OCI-LY7 (cell line): ENCODE data around the gene DCST2. TPM values are rescaled to one million over a fixed set of nuclear protein-coding genes. Genes with fewer than 3 reads are reported as not detected.

Source experiments
- BruUV-seq: library from RNA; stranded (reverse); fragments of 400-500 nt; replicated peaks from 2 replicates; lab custom pipeline; 2021; lab: Mats Ljungman, UMichigan
- CTCF ChIA-PET: fragments of 300-600 bp; sonication (Branson Sonifier 250); formaldehyde crosslinking; loops from one replicate; lab custom pipeline; 2022; ENCODE audit warnings: antibody characterized with exemption; ENCODE audit not compliant: unreplicated experiment; lab: Charles Lee
- POLR2A ChIA-PET: fragments of 300-600 bp; sonication (Branson Sonifier 250); formaldehyde crosslinking; loops from one replicate; lab custom pipeline; 2022; ENCODE audit warnings: antibody characterized with exemption; lab: Charles Lee
- DNase-seq: peaks from one replicate; pipeline ENCODE4 v3.0.0-alpha.2; 2015; ENCODE audit warnings: low spot score
- H2AFZ ChIP-seq: fragments of 200-600 bp; sonication (generic), shearing (Covaris generic); 2 replicates; pipeline ENCODE4 v1.6.1; 2014; ENCODE audit warnings: mild to moderate bottlenecking, antibody characterized with exemption, low read length, moderate library complexity
- H3K27ac ChIP-seq: fragments of 200-600 bp; sonication (generic); 2 replicates; pipeline ENCODE4 v1.5.1; 2014; ENCODE audit warnings: mixed run types, low read depth, mild to moderate bottlenecking, moderate library complexity, low read length, inconsistent platforms; ENCODE audit not compliant: poor library complexity, severe bottlenecking
- H3K36me3 ChIP-seq: fragments of 200-600 bp; sonication (generic); 2 replicates; pipeline ENCODE4 v1.6.1; 2014; ENCODE audit warnings: mild to moderate bottlenecking, antibody characterized with exemption, low read length, moderate library complexity, mixed read lengths; ENCODE audit not compliant: insufficient read depth
- H3K4me1 ChIP-seq: fragments of 200-600 bp; sonication (generic); 2 replicates; pipeline ENCODE4 v1.5.1; 2014; ENCODE audit warnings: mild to moderate bottlenecking, low read length; ENCODE audit not compliant: insufficient read depth, poor library complexity, severe bottlenecking
- H3K4me2 ChIP-seq: fragments of 200-600 bp; sonication (generic); 2 replicates; pipeline ENCODE4 v1.6.1; 2014; ENCODE audit warnings: mild to moderate bottlenecking, low read length
- H3K4me3 ChIP-seq: fragments of 200-600 bp; sonication (generic); 2 replicates; pipeline ENCODE4 v1.5.1; 2014; ENCODE audit warnings: mild to moderate bottlenecking, low read depth, low read length; ENCODE audit not compliant: poor library complexity, severe bottlenecking
- H3K79me2 ChIP-seq: fragments of 200-600 bp; sonication (generic); 2 replicates; pipeline ENCODE4 v1.6.1; 2016; ENCODE audit warnings: low read depth, mild to moderate bottlenecking, low read length, moderate library complexity, mixed read lengths; ENCODE audit not compliant: insufficient read depth
- H3K9me2 ChIP-seq: fragments of 200-600 bp; sonication (generic); 2 replicates; pipeline ENCODE4 v1.6.1; 2016; ENCODE audit warnings: mild to moderate bottlenecking, low read length, mixed read lengths; ENCODE audit not compliant: insufficient read depth
- H3K9me3 ChIP-seq: fragments of 200-600 bp; sonication (generic); 2 replicates; pipeline ENCODE4 v1.6.1; 2014; ENCODE audit warnings: mild to moderate bottlenecking, mixed run types, low read length, mixed read lengths
- H4K20me1 ChIP-seq: fragments of 200-600 bp; sonication (generic); 2 replicates; pipeline ENCODE4 v1.6.1; 2014; ENCODE audit warnings: mild to moderate bottlenecking, antibody characterized with exemption, low read length, moderate library complexity, mixed read lengths; ENCODE audit not compliant: insufficient read depth
- CTCF ChIP-seq: fragments of 200-600 bp; sonication (generic); conservative IDR thresholded peaks from 2 replicates; pipeline ENCODE4 v1.5.1; 2014; ENCODE audit warnings: mild to moderate bottlenecking, antibody characterized with exemption, low read length, moderate library complexity, mixed read lengths
- EZH2phosphoT487 ChIP-seq: fragments of 200-600 bp; sonication (generic); IDR thresholded peaks from 2 replicates; pipeline ENCODE4 v1.6.1; 2018; ENCODE audit warnings: low read depth, borderline replicate concordance, mild to moderate bottlenecking, mixed run types, antibody characterized with exemption, low read length, moderate library complexity, mixed read lengths
- intact Hi-C: fragments of 100-400 bp; cut with micrococcal nuclease; formaldehyde crosslinking; loops from one replicate; pipeline ENCODE4 v1.10.0; 2022; ENCODE audit not compliant: unreplicated experiment
- total RNA-seq, 2 experiments: library from RNA; depleted of rRNA in 1 of 2; stranded (reverse); fragments of >200 nt in 1 of 2; shearing (Covaris generic) in 1 of 2; gene quantifications; 2 replicates each; pipeline ENCODE4 v1.2.3, GENCODE V29; 2014 to 2022

The DCST2 gene
- total RNA-seq, 2 experiments from 2014 or later, result 0.85 to 2.0 TPM

- H3K4me2 ChIP-seq, result no peak overlapping the region
- no peaks in the 10 kb centered on the region for H3K79me2 ChIP-seq
- BruUV-seq, result no TSS peak
- no peak for DNase-seq
- POLR2A ChIA-PET, result no interaction called here
- peaks cover 4% of the 10 kb centered on the region for H3K4me1 ChIP-seq
- H3K27ac ChIP-seq, result no peak overlapping the region
- no peak for TF ChIP-seq CTCF
- TF ChIP-seq EZH2phosphoT487, result no peak
- H3K36me3 ChIP-seq, result no peaks in the 10 kb centered on the region
- no peaks in the 10 kb centered on the region for H3K9me2 ChIP-seq
- H2AFZ ChIP-seq, result no peak overlapping the region
- H4K20me1 ChIP-seq, result no peaks in the 10 kb centered on the region
- intact Hi-C loops, result no loop called here
- no peak overlapping the region for H3K4me3 ChIP-seq
- no peaks in the 10 kb centered on the region for H3K9me3 ChIP-seq
- CTCF ChIA-PET, result interaction anchor here (1.3 kb wide), 1 partner anchor 68 kb away, joined by 3 read pairs; the partner anchor contains the start of gene PBXIP1
Observed at GRCh38 chr1:155023627-155024026, 10.0 kb downstream of the DCST2 start.

GRCh38 chr1:155022927-155023236 is 10.7 kb downstream of the DCST2 start:
- no peak overlapping the region for H2AFZ ChIP-seq
- no peak overlapping the region for H3K4me3 ChIP-seq
- TF ChIP-seq EZH2phosphoT487, result no peak
- no peak for TF ChIP-seq CTCF
- H3K36me3 ChIP-seq, result no peaks in the 10 kb centered on the region
- no peak overlapping the region for H3K27ac ChIP-seq
- peaks cover 11% of the 10 kb centered on the region for H3K4me1 ChIP-seq
- ChIA-PET POLR2A (interaction anchor here (0.7 kb wide), 1 partner anchor 10 kb away, joined by 3 read pairs; no protein-coding TSS in a partner anchor), CTCF (interaction anchor here (1.3 kb wide), 1 partner anchor 67 kb away, joined by 3 read pairs; the partner anchor contains the start of gene PBXIP1)
- DNase-seq, result no peak
- H3K9me2 ChIP-seq, result no peaks in the 10 kb centered on the region
- no peaks in the 10 kb centered on the region for H4K20me1 ChIP-seq
- H3K79me2 ChIP-seq, result no peaks in the 10 kb centered on the region
- H3K4me2 ChIP-seq, result no peak overlapping the region
- no TSS peak for BruUV-seq
- intact Hi-C loops, result no loop called here
- H3K9me3 ChIP-seq, result no peaks in the 10 kb centered on the region

- Histone ChIP-seq H3K4me1 (peaks cover 17% of the 10 kb centered on the region), H3K9me3 (no peaks in the 10 kb centered on the region), H3K4me2 (no peak overlapping the region), H4K20me1 (no peaks in the 10 kb centered on the region), H3K4me3 (no peak overlapping the region), H3K36me3 (no peaks in the 10 kb centered on the region), H3K9me2 (no peaks in the 10 kb centered on the region), H2AFZ (no peak overlapping the region), H3K27ac (no peak overlapping the region), H3K79me2 (no peaks in the 10 kb centered on the region)
- no peak for DNase-seq
- no TSS peak for BruUV-seq
- CTCF ChIA-PET, result interaction anchor here (1.3 kb wide), 1 partner anchor 66 kb away, joined by 3 read pairs; the partner anchor contains the start of gene PBXIP1
- no peak for TF ChIP-seq EZH2phosphoT487
- no peak for TF ChIP-seq CTCF
- intact Hi-C loops, result no loop called here
- POLR2A ChIA-PET, result interaction anchor here (0.7 kb wide), 2 partner anchors 9 to 48 kb away, joined by 3 read pairs; no protein-coding TSS in a partner anchor
Observed at GRCh38 chr1:155022136-155022926, 11.2 kb downstream of the DCST2 start.
